Right lobe of liver (tissue), 4 donors: ENCODE results near the gene ZNFX1.

ENCODE experiments used
- POLR2A ChIP-seq: fragments of 450-650 bp; IDR thresholded peaks from one replicate; pipeline ENCODE4 v1.6.1; 2017; ENCODE audit warnings: antibody characterized with exemption, mild to moderate bottlenecking
- TF ChIP-seq, protein P1 (sequence below), 4 donors: fragments of 200-600 bp in 3 of 4; fragments of 450-650 bp in 1 of 4; IDR thresholded peaks; one replicate each; pipeline versions ENCODE4 v1.5.1 to v1.8.0; 2016 to 2022; ENCODE audit warnings: antibody characterized with exemption in 4 of 4, mild to moderate bottlenecking in 2 of 4
- donor health status: DM: no; HTN: no; CAD: no.
- donor health status: DM: no; HTN: no; CAD: no.
- donor health status: DM: no; HTN: yes; CAD: no.

GRCh38 chr20:49278818-49279676 lies 1.2 kb upstream of the ZNFX1 start:
- TF ChIP-seq, protein P1, sequence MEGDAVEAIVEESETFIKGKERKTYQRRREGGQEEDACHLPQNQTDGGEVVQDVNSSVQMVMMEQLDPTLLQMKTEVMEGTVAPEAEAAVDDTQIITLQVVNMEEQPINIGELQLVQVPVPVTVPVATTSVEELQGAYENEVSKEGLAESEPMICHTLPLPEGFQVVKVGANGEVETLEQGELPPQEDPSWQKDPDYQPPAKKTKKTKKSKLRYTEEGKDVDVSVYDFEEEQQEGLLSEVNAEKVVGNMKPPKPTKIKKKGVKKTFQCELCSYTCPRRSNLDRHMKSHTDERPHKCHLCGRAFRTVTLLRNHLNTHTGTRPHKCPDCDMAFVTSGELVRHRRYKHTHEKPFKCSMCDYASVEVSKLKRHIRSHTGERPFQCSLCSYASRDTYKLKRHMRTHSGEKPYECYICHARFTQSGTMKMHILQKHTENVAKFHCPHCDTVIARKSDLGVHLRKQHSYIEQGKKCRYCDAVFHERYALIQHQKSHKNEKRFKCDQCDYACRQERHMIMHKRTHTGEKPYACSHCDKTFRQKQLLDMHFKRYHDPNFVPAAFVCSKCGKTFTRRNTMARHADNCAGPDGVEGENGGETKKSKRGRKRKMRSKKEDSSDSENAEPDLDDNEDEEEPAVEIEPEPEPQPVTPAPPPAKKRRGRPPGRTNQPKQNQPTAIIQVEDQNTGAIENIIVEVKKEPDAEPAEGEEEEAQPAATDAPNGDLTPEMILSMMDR (IDR thresholded peaks at IDR 0.05): no peak
- no peak for TF ChIP-seq POLR2A
